Measurements from ENCODE around the gene HP.

HP gene

DNA sequence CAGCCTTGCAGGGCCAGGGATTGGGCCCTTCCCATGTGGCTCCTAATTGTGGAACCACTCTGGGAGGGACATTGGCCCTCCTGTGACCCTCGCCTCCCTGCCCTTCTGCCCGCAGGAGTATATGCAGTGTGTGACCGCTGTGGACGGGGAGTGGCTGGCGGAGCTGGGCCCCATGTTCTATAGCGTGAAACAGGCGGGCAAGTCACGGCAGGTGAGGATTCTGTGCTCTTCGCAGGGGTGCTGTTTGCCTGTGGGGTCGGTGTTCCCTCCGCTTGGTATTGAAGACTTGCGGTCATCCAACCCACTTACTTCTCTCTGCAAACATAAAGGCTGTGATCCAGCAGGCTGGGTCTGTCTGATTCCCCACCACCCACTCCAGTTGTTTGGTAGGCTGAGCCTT is 55.0 kb downstream of the HP start:
- no peak overlapping the region for H3K9ac ChIP-seq
- no peak overlapping the region for H2AFZ ChIP-seq
- no peaks in the 10 kb centered on the region for H3K27me3 ChIP-seq (ENCODE audit: control insufficient read depth, insufficient read depth, low read length)
- H3K4me2 ChIP-seq (ENCODE audit: low read length), result no peak overlapping the region
- H3K27ac ChIP-seq, result no peak overlapping the region
- no peak overlapping the region for H3K4me3 ChIP-seq (ENCODE audit: low read depth, low read length)
- H3K79me2 ChIP-seq, result no peaks in the 10 kb centered on the region
- no peaks in the 10 kb centered on the region for H3K36me3 ChIP-seq (ENCODE audit: control insufficient read depth, insufficient read depth, low read length)
- TF ChIP-seq CTCF (IDR thresholded peaks at IDR 0.05), result no peak
- no peaks in the 10 kb centered on the region for H3K4me1 ChIP-seq
- H3K9me3 ChIP-seq (ENCODE audit: control insufficient read depth, low read length), result no peaks in the 10 kb centered on the region

DNA sequence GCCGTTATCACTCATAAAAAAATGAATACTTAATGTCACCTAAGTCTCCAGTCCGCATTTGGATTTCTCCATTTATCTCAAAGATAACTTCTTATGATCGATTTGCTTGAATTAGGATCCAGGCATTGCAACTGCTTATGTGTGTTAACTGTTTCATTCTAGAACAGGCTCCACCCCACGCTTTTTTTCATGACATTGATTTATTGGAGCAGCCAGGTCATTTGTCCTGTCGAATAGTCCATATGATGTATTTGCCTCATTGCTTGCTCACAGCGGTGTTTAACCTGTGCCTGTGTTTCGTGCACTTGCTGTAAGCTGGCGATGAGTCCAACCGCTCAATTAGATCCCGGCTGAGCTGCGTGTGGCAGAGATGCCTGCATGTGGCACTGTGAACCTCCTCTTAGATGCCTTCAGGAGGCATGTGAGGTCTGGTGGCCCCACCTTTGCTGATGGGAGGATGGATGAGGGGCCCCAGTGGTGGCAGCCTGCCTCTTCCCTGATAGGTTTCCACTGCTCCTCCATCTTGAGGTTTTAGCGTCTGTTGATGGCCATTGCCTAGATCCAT is 55.7 kb downstream of the HP start:
- Histone ChIP-seq H3K4me3 (ENCODE audit: low read depth, low read length) (no peak overlapping the region), H3K4me2 (ENCODE audit: low read length) (no peak overlapping the region), H3K4me1 (no peaks in the 10 kb centered on the region), H3K27ac (no peak overlapping the region), H2AFZ (no peak overlapping the region), H3K36me3 (ENCODE audit: control insufficient read depth, insufficient read depth, low read length) (no peaks in the 10 kb centered on the region), H3K79me2 (no peaks in the 10 kb centered on the region), H3K9ac (no peak overlapping the region), H3K27me3 (ENCODE audit: control insufficient read depth, insufficient read depth, low read length) (no peaks in the 10 kb centered on the region), H3K9me3 (ENCODE audit: control insufficient read depth, low read length) (no peaks in the 10 kb centered on the region)
- no peak for TF ChIP-seq CTCF (IDR thresholded peaks at IDR 0.05)

All from parathyroid adenoma (tissue), 2 donors.